Superior temporal gyrus (tissue), 1 donor: ENCODE measurements around the gene GLOD4.
A peak's percentile ranks its signal among the peaks of the same experiment; 100 is the strongest.
"Not testable (repeated sequence)": the region's sequence is repeated elsewhere in the genome, so short reads cannot be mapped to it uniquely, and the experiment has no call there.

Source experiments
- DNase-seq: peaks from one replicate; pipeline ENCODE4 v3.0.0-alpha.2; 2016; ENCODE audit errors: extremely low spot score

Gene GLOD4, protein sequence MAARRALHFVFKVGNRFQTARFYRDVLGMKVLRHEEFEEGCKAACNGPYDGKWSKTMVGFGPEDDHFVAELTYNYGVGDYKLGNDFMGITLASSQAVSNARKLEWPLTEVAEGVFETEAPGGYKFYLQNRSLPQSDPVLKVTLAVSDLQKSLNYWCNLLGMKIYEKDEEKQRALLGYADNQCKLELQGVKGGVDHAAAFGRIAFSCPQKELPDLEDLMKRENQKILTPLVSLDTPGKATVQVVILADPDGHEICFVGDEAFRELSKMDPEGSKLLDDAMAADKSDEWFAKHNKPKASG

DNA sequence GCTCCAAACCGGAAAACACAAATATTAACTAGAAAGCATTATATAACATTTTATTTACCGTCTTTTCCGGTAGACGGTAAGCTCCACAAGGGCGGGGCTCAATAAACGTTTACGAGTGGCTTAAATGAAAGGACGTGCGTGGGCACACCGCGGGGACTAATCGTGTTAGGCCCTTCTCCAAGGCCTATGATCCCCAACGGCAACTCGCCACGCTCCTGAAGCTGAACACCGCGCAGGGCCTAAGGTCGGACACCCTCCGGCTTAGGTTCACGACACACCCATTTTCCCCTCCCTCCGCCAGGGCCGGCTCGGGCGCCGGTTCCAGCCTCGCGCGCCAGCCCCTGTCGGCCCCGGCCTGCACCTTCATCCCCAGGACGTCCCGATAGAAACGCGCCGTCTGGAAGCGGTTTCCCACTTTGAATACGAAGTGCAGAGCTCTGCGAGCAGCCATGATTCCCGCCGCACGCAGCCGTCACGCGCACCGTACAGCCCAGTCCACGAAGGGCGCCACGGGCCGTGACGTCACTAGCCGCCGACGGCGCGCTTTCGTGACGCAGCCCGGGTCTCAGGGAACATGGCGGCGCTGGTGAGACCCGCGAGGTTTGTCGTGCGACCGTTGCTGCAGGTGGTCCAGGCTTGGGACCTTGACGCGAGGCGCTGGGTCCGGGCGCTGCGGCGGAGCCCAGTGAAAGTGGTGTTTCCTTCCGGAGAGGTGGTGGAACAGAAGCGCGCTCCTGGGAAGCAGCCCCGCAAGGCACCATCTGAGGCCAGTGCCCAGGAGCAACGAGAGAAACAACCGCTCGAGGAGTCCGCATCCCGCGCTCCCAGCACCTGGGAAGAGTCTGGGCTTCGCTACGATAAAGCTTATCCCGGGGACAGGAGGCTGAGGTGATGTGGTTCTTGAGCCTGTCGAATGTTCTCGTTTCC is at the start of gene GLOD4, which contains the start of gene MRM3:
TSS of gene GLOD4 (minus strand) at position 476 of the 927 bp plus-strand sequence. CDS start at position 451, 25 bp downstream.
TSS of gene MRM3 (plus strand) at position 549 of the 927 bp plus-strand sequence. CDS start at position 575, 26 bp downstream.
- DNase-seq, result peak; percentile 90

DNA sequence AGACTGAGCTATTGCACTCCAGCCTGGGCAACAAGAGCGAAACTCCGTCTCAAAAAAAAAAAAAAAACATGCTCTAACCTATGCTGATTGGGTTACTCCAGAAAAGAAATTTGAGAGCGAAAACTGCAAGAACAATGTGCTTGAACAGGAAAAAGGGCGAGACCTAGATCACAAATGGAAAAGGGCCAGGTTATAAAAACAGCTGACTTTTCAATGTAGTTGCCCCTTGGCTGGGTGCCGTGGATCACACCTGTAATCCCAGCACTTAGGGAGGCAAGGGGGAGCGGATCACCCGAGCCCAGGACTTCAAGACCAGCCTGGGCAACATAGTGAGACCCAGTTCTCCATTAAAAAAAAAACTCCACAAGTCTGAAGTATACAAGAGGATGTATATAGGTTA is 48.9 kb upstream of the GLOD4 start:
- no peak for DNase-seq

DNA sequence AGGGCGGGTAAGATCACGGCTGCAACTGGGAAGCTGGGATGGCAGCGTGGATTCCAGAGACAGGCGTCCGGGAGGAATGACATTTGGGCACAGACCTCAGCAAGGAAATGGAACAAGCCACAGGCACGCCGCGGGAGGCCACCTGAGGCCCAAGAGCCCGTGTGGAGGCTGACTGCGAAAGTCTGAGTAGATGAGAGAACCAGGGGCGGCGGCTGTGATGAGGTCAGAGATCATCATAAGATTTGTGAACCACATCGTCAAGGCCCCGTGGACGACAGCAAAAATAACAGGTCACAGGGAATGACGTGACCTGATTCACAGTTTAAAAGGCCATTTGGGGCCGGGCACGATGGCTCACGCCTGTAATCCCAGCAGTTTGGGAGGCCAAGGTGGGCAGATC is 48.3 kb upstream of the GLOD4 start:
- DNase-seq, result no peak

- DNase-seq, result not testable (repeated sequence)
Observed at GRCh38 chr17:829614-830013, 47.5 kb upstream of the GLOD4 start.

DNA sequence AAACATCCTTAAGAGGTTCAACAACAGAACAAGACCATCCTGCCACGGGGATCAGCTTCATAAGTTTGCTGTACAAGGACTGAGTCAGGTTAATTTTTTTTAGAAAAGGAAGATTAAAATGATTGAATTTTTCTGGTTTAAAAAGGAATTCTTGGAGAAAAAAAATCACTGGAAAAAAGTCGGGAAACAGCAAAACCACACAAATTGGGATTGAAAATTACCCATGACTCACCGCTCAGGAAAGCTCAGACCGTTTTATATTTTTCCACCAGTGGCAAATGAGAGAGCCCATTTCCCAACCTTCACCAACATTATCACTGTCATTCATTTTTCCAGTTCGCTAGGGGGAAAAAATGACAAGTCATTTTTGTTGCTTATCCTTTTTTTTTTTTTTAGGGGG is 46.7 kb upstream of the GLOD4 start:
- no peak for DNase-seq

DNA sequence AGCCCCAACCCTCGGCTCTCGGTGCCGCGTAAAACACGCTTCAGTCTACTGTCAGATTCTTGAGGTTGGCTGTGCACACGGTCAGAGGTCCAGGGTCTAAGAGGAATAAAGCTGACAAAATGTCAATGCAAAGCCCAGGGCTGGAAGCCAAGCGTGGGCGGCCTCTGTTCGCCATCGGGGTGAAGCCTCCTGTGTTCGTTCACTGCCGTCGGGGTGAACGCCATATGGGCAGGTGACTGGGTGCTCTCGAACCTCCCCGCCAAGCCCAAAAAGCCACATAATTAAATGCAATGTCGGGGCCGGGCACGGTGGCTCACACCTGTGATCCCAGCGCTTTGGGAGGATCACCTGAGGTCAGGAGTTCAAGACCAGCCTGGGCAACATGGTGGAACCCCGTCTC is 44.7 kb upstream of the GLOD4 start:
- DNase-seq, result no peak

DNA sequence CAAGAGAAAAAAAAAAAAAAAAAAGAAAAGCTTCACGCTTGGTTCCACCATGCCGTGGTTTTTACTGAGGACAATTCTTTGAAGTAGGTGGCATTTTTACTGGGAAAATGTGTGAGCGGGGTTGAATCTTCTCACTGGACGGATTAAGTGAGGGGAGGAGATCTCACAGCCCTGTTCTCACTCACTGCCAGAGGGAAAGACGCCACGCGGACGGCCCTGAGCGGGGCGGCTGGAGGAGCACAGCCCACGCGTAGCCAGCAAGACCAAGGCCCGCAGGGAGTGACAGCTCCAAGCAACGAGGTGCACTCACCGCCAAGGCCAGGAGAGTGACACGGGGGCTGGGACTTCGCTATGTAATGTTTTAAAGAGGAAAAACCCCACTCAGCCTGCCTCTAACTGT is 43.1 kb upstream of the GLOD4 start:
- no peak for DNase-seq

DNA sequence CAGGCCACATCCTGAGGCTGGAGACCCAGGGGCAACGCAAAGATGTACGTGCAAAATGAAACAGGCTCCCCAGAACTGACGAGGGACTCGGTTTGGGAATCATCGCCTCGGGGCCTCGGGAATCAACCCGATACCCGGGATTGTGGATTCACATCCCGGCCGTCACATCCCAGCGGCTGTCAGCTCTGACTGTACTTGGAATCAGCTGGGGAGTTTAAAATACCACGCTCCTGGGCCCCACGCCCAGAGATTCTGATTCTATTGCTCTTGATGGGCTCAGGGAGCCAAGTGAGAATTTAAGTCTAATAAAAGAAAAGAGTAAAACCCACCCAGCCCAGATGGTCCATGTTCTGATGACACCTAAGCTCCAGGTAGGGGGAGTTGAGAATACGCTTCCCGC is 42.3 kb upstream of the GLOD4 start:
- no peak for DNase-seq

DNA sequence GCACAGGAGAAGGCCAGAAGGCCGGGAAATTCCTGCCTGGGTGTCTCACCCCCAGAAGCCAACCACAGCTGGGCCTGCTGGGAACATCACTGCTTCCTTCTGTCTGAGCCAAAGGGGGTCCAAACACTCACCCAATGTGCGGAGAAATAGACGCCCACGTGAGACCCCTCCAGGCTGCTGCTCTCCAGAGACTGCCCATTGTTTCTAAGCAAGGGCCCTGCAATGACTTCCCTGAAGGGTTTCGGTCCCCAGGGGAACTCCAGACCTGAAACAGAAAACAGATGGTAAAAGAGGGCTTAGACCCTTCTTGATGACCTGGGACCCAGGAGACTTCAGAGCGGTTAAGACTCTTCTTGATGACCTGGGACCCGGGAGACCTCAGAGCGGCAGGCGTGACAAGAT is 41.4 kb upstream of the GLOD4 start:
- no peak for DNase-seq

- DNase-seq, result no peak
Observed at GRCh38 chr17:819251-819650, 37.2 kb upstream of the GLOD4 start.

- DNase-seq, result no peak
Observed at GRCh38 chr17:814371-814770, 32.3 kb upstream of the GLOD4 start.

- no peak for DNase-seq
Observed at GRCh38 chr17:812638-813204, 30.6 kb upstream of the GLOD4 start.

DNA sequence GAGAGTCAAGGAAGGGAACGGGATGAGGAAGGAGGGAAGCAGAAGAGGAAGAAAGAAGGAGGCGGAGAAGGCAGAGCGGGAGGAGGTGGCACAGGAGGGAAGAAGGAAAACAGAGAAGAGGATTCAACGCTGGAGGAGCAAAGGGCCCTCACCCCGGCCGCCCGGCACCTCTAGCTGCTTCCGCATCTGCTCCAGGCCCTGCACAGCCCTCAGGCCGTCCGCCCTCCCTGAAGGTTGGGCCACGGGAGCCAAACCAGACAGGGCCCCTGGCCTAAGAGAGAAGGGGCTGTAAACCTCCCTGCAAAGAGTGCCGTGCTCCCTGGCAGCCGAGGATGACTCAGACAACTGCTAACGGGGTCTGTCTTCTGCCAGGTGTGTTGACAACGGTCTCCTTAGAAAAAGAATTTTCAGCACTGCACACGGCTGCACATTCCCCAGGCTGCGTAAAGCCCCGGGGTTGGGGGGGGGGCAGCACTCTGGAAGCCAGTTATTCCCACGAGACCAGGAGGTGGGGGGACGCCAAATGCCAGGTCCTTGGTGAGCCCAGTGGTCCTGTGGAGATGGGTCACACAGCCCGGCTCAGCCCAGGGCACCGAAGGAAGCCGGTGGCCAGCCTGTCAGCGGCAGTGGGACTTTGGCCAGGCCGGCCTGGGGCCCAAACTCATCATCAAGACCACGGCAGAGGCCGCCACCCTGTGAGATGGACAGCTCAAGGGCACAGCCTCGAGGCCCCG is 29.1 kb upstream of the GLOD4 start:
- DNase-seq, result no peak

DNA sequence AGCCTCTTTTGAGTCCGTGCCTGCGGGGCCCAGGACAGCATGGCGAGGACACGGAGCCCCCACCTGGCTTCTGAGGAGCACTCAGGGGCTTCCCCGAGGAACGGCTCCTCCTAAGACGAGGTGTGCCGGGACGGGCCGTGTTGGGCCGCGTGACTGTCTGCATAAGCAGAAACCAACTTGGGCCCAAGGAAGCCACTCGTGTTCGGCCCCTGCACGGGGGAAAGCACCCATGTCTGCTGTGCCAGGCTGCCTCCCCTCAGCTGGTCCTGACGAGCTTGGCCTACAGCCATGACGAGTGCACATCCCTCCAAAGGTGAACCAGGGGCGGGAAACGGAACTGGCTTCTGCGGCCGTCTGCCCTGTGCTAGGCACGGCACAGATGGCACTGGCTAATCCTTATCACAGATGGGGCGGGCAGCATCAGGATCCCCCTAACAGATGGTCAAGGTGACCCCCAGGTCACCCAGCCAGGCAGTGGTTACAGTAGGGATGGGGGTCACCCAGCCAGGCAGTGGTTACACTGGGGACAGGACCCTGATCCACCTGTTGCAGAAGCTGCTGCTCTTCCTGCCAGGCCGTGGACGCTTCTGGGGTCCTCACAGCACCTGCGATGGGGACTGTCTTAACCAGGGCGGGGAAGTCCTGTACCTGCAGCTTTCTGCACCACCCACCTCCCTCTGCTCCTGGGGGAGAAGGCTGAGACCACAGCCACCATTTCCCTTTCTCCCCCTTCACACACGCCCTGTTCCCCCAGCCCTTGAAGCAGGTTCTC is 25.6 kb upstream of the GLOD4 start:
- DNase-seq, result no peak

- no peak for DNase-seq
Observed at GRCh38 chr17:806781-807522, 24.9 kb upstream of the GLOD4 start.

GRCh38 chr17:806346-806745 is 24.3 kb upstream of the GLOD4 start:
- DNase-seq, result no peak

GRCh38 chr17:805886-806285 is 23.8 kb upstream of the GLOD4 start:
- DNase-seq, result not testable (repeated sequence)

GRCh38 chr17:804541-805435 is 22.7 kb upstream of the GLOD4 start:
- no peak for DNase-seq
